22Rv1 (cell line): ENCODE results near the gene TNFSF9.

Experiments
- CTCF ChIP-seq: fragments of 450-650 bp; IDR thresholded peaks from 2 replicates; pipeline ENCODE4 v1.5.1; 2017; ENCODE audit warnings: mild to moderate bottlenecking
- ZFX ChIP-seq: fragments of 450-650 bp; IDR thresholded peaks from 2 replicates; pipeline ENCODE4 v1.6.1; 2017; ENCODE audit warnings: antibody characterized with exemption, borderline replicate concordance

GRCh38 chr19:6500837-6501739 lies 29.7 kb upstream of the TNFSF9 start:
- TF ChIP-seq CTCF (no peak), ZFX (no peak)
